CD14-positive monocyte (primary cell): ENCODE data around the gene ADORA2B. TPM values are rescaled to one million over a fixed set of nuclear protein-coding genes. Genes with fewer than 3 reads are reported as not detected.

Experiments
- DNase-seq, 3 donors: peaks; one replicate each; pipeline ENCODE4 v3.0.0-alpha.2; 2011 to 2022
- H2AFZ ChIP-seq: 2 replicates; pipeline ENCODE4 v1.6.0; 2012; ENCODE audit warnings: mild to moderate bottlenecking, low read depth, low read length, inconsistent platforms; ENCODE audit not compliant: insufficient read depth, poor library complexity, severe bottlenecking
- H3K27ac ChIP-seq, 2 donors: 1 replicate in 1 of 2; 2 replicates in 1 of 2; pipeline ENCODE4 v1.5.1; 2012 to 2013; ENCODE audit warnings: low read length in 2 of 2, control low read depth in 1 of 2, inconsistent platforms in 1 of 2, low read depth in 1 of 2, mild to moderate bottlenecking in 1 of 2
- H3K27me3 ChIP-seq, 2 donors: one replicate each; pipeline versions ENCODE4 v1.6.0 to v1.6.1; 2011 to 2013; ENCODE audit warnings: low read length in 2 of 2; ENCODE audit not compliant: control insufficient read depth in 2 of 2, insufficient read depth in 2 of 2
- H3K36me3 ChIP-seq, 2 donors: replicated peaks in 1 of 2; 1 replicate in 1 of 2; 2 replicates in 1 of 2; pipeline versions ENCODE4 v1.5.1 to v1.6.1; 2012 to 2013; ENCODE audit warnings: low read length in 2 of 2, control low read depth in 1 of 2, inconsistent platforms in 1 of 2, mild to moderate bottlenecking in 1 of 2; ENCODE audit not compliant: insufficient read depth in 2 of 2, control insufficient read depth in 1 of 2
- H3K4me1 ChIP-seq, 2 donors: 1 replicate in 1 of 2; 2 replicates in 1 of 2; pipeline versions ENCODE4 v1.5.1 to v1.6.1; 2012 to 2013; ENCODE audit warnings: low read length in 2 of 2, control low read depth in 1 of 2, inconsistent platforms in 1 of 2, mild to moderate bottlenecking in 1 of 2, moderate library complexity in 1 of 2; ENCODE audit not compliant: insufficient read depth in 2 of 2, control insufficient read depth in 1 of 2
- H3K4me2 ChIP-seq: replicated peaks from 2 replicates; pipeline ENCODE3; 2012; ENCODE audit warnings: low read length, moderate library complexity, mild to moderate bottlenecking; ENCODE audit not compliant: poor library complexity, severe bottlenecking; ENCODE audit errors: extremely low read depth
- H3K4me3 ChIP-seq, 3 experiments: fragments of 200-600 bp in 1 of 3; sonication (generic) in 1 of 3; replicated peaks in 1 of 3; 1 replicate in 2 of 3; 2 replicates in 1 of 3; pipeline ENCODE4 v1.5.1; 2011 to 2013; ENCODE audit warnings: low read length in 3 of 3, mild to moderate bottlenecking in 3 of 3, control low read depth in 2 of 3, low read depth in 2 of 3, inconsistent platforms in 1 of 3, moderate library complexity in 1 of 3
- H3K79me2 ChIP-seq: 2 replicates; pipeline ENCODE4 v1.6.0; 2012; ENCODE audit warnings: mild to moderate bottlenecking, control low read depth, inconsistent platforms, low read length, moderate library complexity; ENCODE audit not compliant: insufficient read depth
- H3K9ac ChIP-seq: 2 replicates; pipeline ENCODE4 v1.6.0; 2017; ENCODE audit warnings: low read length, mild to moderate bottlenecking; ENCODE audit not compliant: insufficient read depth, poor library complexity, severe bottlenecking
- H3K9me3 ChIP-seq, 2 donors: replicated peaks in 1 of 2; 1 replicate in 1 of 2; 2 replicates in 1 of 2; pipeline versions ENCODE4 v1.5.1 to v1.6.1; 2012 to 2013; ENCODE audit warnings: low read length in 2 of 2, control low read depth in 1 of 2; ENCODE audit not compliant: control insufficient read depth in 1 of 2, insufficient read depth in 1 of 2
- H4K20me1 ChIP-seq: 2 replicates; pipeline ENCODE4 v1.6.0; 2012; ENCODE audit warnings: mild to moderate bottlenecking, low read length, control low read depth, moderate library complexity; ENCODE audit not compliant: insufficient read depth
- H3K27ac Mint-ChIP-seq, 7 donors: one replicate each; pipeline ENCODE4 v1.8.0; 2020; ENCODE audit warnings: mild to moderate bottlenecking in 7 of 7, mixed read lengths in 7 of 7, moderate library complexity in 6 of 7, inconsistent platforms in 2 of 7
- H3K27me3 Mint-ChIP-seq, 3 donors: one replicate each; pipeline ENCODE4 v1.8.0; 2021 to 2022; ENCODE audit warnings: low read depth in 3 of 3, mild to moderate bottlenecking in 3 of 3, mixed read lengths in 3 of 3, moderate library complexity in 3 of 3, inconsistent platforms in 1 of 3
- H3K36me3 Mint-ChIP-seq, 2 donors: one replicate each; pipeline ENCODE4 v1.8.0; 2020; ENCODE audit warnings: mixed read lengths in 2 of 2, inconsistent platforms in 1 of 2, mild to moderate bottlenecking in 1 of 2
- H3K4me1 Mint-ChIP-seq: one replicate; pipeline ENCODE4 v1.8.0; 2020; ENCODE audit warnings: mild to moderate bottlenecking, mixed read lengths
- H3K4me3 Mint-ChIP-seq, 2 donors: one replicate each; pipeline ENCODE4 v1.8.0; 2020; ENCODE audit warnings: mild to moderate bottlenecking in 2 of 2, mixed read lengths in 2 of 2, moderate library complexity in 1 of 2
- H3K9me3 Mint-ChIP-seq, 7 donors: one replicate each; pipeline ENCODE4 v1.8.0; 2020 to 2022; ENCODE audit warnings: mixed read lengths in 7 of 7, mild to moderate bottlenecking in 6 of 7, moderate library complexity in 6 of 7, inconsistent platforms in 2 of 7
- WGBS: methylation state at CpG from one replicate; pipeline ENCODE4 v1.1.5; 2013; ENCODE audit warnings: missing lambda C conversion rate; ENCODE audit not compliant: insufficient coverage; 5-methylcytosine and 5-hydroxymethylcytosine counted together
- intact Hi-C, 2 donors: fragments of 100-400 bp; cut with micrococcal nuclease; formaldehyde crosslinking; loops; one replicate each; pipeline versions ENCODE4 v1.15.0 to v1.15.1; 2023
- polyA plus RNA-seq, 3 donors: library from polyadenylated mRNA; depleted of rRNA in 1 of 3; unstranded in 2 of 3; stranded (reverse) in 1 of 3; fragments of 300-500 nt in 2 of 3; fragments of >200 nt in 1 of 3; fragmentation: Illumina TruSeq in 2 of 3; gene quantifications; 1 replicate in 2 of 3; 2 replicates in 1 of 3; pipeline ENCODE4 v1.2.3, GENCODE V29; 2012 to 2021
- TF ChIP-seq, protein P1 (sequence below): fragments of 200-600 bp; IDR thresholded peaks from one replicate; pipeline ENCODE4 v1.8.0; 2022; ENCODE audit warnings: antibody characterized with exemption, mild to moderate bottlenecking

The ADORA2B gene
- polyA plus RNA-seq, 3 donors, result 2.0 to 6.4 (median 4.4) TPM

DNA sequence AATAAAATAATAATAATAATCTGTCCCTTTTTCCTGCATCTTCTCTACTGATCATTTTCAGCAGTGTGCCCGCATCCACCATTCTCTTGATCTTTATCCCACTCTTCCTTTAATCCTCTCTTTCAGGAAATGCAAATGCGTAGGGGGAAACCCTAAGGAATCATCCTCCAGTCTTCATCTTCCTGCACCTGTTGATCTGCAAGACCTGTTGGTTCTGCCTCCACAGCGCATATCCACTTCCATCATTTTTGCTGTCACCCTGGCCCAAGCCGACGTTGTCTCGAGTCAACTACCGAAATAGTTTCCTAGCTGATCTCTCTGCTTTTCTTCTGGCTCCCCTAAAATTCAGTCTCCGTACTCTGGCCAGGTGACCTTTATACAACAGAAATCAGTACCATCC is 24.5 kb downstream of the ADORA2B start:
- Histone ChIP-seq H3K36me3 (peaks cover 1 to 11% of the 10 kb centered on the region in 2 donors), H4K20me1 (no peaks in the 10 kb centered on the region), H3K27ac (no peak overlapping the region), H3K27me3 (no peaks in the 10 kb centered on the region), H3K4me1 (peaks cover 38 to 44% of the 10 kb centered on the region in 2 donors), H3K79me2 (peaks cover 12% of the 10 kb centered on the region), H3K9me3 (no peaks in the 10 kb centered on the region), H3K4me3 (no peak overlapping the region), H2AFZ (no peak overlapping the region), H3K4me2 (no peak overlapping the region), H3K9ac (no peak overlapping the region)
- Mint-ChIP-seq H3K9me3 (no peaks in the 10 kb centered on the region), H3K36me3 (peaks cover 20 to 24% of the 10 kb centered on the region in 2 donors), H3K27ac (peak overlapping the region in 1 of 7 donors; percentile 2), H3K4me3 (no peak overlapping the region), H3K4me1 (peaks cover 50% of the 10 kb centered on the region), H3K27me3 (peaks cover 0 to 5% (median 0%) of the 10 kb centered on the region in 3 donors)
- TF ChIP-seq, protein P1, sequence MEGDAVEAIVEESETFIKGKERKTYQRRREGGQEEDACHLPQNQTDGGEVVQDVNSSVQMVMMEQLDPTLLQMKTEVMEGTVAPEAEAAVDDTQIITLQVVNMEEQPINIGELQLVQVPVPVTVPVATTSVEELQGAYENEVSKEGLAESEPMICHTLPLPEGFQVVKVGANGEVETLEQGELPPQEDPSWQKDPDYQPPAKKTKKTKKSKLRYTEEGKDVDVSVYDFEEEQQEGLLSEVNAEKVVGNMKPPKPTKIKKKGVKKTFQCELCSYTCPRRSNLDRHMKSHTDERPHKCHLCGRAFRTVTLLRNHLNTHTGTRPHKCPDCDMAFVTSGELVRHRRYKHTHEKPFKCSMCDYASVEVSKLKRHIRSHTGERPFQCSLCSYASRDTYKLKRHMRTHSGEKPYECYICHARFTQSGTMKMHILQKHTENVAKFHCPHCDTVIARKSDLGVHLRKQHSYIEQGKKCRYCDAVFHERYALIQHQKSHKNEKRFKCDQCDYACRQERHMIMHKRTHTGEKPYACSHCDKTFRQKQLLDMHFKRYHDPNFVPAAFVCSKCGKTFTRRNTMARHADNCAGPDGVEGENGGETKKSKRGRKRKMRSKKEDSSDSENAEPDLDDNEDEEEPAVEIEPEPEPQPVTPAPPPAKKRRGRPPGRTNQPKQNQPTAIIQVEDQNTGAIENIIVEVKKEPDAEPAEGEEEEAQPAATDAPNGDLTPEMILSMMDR, result no peak
- WGBS, result 96% methylated on average over 8 of the region's 8 CpGs
- DNase-seq, result no peak
- intact Hi-C loops, result no loop called here

DNA sequence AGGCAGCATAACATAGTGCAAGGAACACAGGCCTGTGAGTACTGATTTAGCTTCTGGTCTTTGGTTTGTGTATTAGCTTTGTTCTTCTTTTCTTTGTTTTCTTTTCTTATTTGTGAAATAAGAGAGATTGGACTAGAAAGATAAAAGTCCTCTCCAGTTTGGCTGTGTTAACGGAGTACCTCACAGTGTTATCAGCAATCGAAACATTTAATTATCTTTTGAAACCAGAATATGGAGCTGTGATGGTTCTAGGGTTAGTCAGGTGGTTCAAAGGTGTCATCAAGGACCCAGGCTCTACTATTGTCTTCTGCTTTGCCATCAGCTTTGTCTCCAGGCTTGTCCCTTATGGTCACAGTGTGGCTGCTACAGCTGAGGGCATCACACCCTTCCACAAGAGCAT is 25.6 kb downstream of the ADORA2B start:
- H3K4me3 Mint-ChIP-seq, result no peak overlapping the region

More for the DNA sequence above, 25.6 kb downstream of the ADORA2B start:
- peaks cover 12 to 21% of the 10 kb centered on the region in 2 donors for H3K36me3 ChIP-seq
- peaks cover 31 to 35% of the 10 kb centered on the region in 2 donors for H3K36me3 Mint-ChIP-seq
- no CpG with 5 or more reads among the region's 2 CpGs for WGBS
- TF ChIP-seq, protein P1, result no peak
- H3K27ac Mint-ChIP-seq, result peak overlapping the region in 1 of 7 donors; percentile 74
- no peaks in the 10 kb centered on the region for H3K9me3 Mint-ChIP-seq
- no peak overlapping the region for H3K4me3 ChIP-seq
- H3K79me2 ChIP-seq, result peaks cover 8% of the 10 kb centered on the region
- DNase-seq, result no peak
- no peaks in the 10 kb centered on the region for H3K27me3 ChIP-seq
- peaks cover 44% of the 10 kb centered on the region for H3K4me1 Mint-ChIP-seq
- H4K20me1 ChIP-seq, result no peaks in the 10 kb centered on the region
- H3K27ac ChIP-seq, result peak overlapping the region in 1 of 2 donors; percentile 36
- intact Hi-C loops, result no loop called here
- no peak overlapping the region for H2AFZ ChIP-seq
- H3K27me3 Mint-ChIP-seq, result peaks cover 0 to 5% (median 0%) of the 10 kb centered on the region in 3 donors
- no peak overlapping the region for H3K9ac ChIP-seq
- H3K4me1 ChIP-seq, result peaks cover 37 to 40% of the 10 kb centered on the region in 2 donors
- no peak overlapping the region for H3K4me2 ChIP-seq
- H3K9me3 ChIP-seq, result no peaks in the 10 kb centered on the region
